ENCODE results near the gene CALHM4. TPM values are rescaled to one million over a fixed set of nuclear protein-coding genes. Genes with fewer than 3 reads are reported as not detected.

Gene CALHM4
- total RNA-seq (2022; extraction: Qiagen RNA extraction; ENCODE audit: low read depth), result not detected in 5 replicates

GRCh38 chr6:116553451-116553850, at the start of gene CALHM4:
Gene CALHM4, plus strand, starts transcription at chr6:116553751. Its CDS starts 43 bp downstream, at chr6:116553794.

GRCh38 chr6:116511424-116512110, 42.0 kb upstream of the CALHM4 start, which contains the start of gene CALHM5:
Gene CALHM5, plus strand, starts transcription at chr6:116511639. Its CDS starts 58 bp downstream, at chr6:116511697.

GRCh38 chr6:116545651-116546050, 7.9 kb upstream of the CALHM4 start, which contains the start of gene TRAPPC3L:
Gene TRAPPC3L, minus strand, starts transcription at chr6:116545684. Its CDS starts 170 bp downstream, at chr6:116545514.

GRCh38 chr6:116570856-116571682, 17.5 kb downstream of the CALHM4 start, which contains the start of gene RWDD1:
Gene RWDD1, plus strand, starts transcription at chr6:116571504. Its CDS starts 79 bp downstream, at chr6:116571583.

Other genes starting within 250 kb of the CALHM4 start
- 11.1 to 15.3 TPM (median 14.7 TPM) in 5 replicates for gene DSE, start 182.8 kb upstream of the CALHM4 start, total RNA-seq (2022; extraction: Qiagen RNA extraction; ENCODE audit: low read depth)
- gene CALHM6, start 92.4 kb upstream of the CALHM4 start, total RNA-seq (2022; extraction: Qiagen RNA extraction; ENCODE audit: low read depth), result 0.34 TPM in 1 of 5 replicates, not detected in the others
- gene CALHM5, start 42.1 kb upstream of the CALHM4 start, total RNA-seq (2022; extraction: Qiagen RNA extraction; ENCODE audit: low read depth), result 0.02 to 0.10 TPM (median 0.05 TPM) in 5 replicates
- not detected in 5 replicates for gene TRAPPC3L, start 8.1 kb upstream of the CALHM4 start, total RNA-seq (2022; extraction: Qiagen RNA extraction; ENCODE audit: low read depth)
- gene RWDD1, start 17.8 kb downstream of the CALHM4 start, total RNA-seq (2022; extraction: Qiagen RNA extraction; ENCODE audit: low read depth), result 24.0 to 42.7 TPM (median 37.2 TPM) in 5 replicates
- gene RSPH4A, start 62.7 kb downstream of the CALHM4 start, total RNA-seq (2022; extraction: Qiagen RNA extraction; ENCODE audit: low read depth), result 0.19 to 0.27 TPM (median 0.24 TPM) in 5 replicates
- 6.4 to 8.0 TPM (median 7.7 TPM) in 5 replicates for gene ZUP1, start 115.0 kb downstream of the CALHM4 start, total RNA-seq (2022; extraction: Qiagen RNA extraction; ENCODE audit: low read depth)
- 0.46 to 1.9 TPM (median 1.7 TPM) in 5 replicates for gene KPNA5, start 127.5 kb downstream of the CALHM4 start, total RNA-seq (2022; extraction: Qiagen RNA extraction; ENCODE audit: low read depth)
- gene FAM162B, start 212.0 kb downstream of the CALHM4 start, total RNA-seq (2022; extraction: Qiagen RNA extraction; ENCODE audit: low read depth), result not detected in 5 replicates